Trophoblast cell (in vitro differentiated cells and primary cell): ENCODE data around the gene ARFGEF3.

Experiments used
- DNase-seq, 2 donors: peaks; one replicate each; pipeline ENCODE4 v3.0.0-alpha.2; 2016
- H2AFZ ChIP-seq: 2 replicates; pipeline ENCODE4 v1.6.1; 2013; ENCODE audit warnings: low read length, moderate library complexity, mild to moderate bottlenecking; ENCODE audit not compliant: insufficient read depth, poor library complexity
- H2AK5ac ChIP-seq: 2 replicates; pipeline ENCODE4 v1.6.1; 2013; ENCODE audit warnings: mild to moderate bottlenecking, low read length
- H2BK120ac ChIP-seq: 2 replicates; pipeline ENCODE4 v1.6.1; 2013; ENCODE audit warnings: low read length, mild to moderate bottlenecking, moderate library complexity; ENCODE audit not compliant: insufficient read depth, poor library complexity
- H2BK12ac ChIP-seq: 2 replicates; pipeline ENCODE4 v1.6.1; 2013; ENCODE audit warnings: mild to moderate bottlenecking, low read length, moderate library complexity
- H2BK5ac ChIP-seq: 2 replicates; pipeline ENCODE4 v1.6.1; 2013; ENCODE audit warnings: low read length, low read depth, moderate library complexity, mild to moderate bottlenecking; ENCODE audit not compliant: poor library complexity
- H3K14ac ChIP-seq: 2 replicates; pipeline ENCODE4 v1.6.1; 2013; ENCODE audit warnings: mild to moderate bottlenecking, low read length
- H3K18ac ChIP-seq: 2 replicates; pipeline ENCODE4 v1.6.1; 2013; ENCODE audit warnings: mild to moderate bottlenecking, low read length
- H3K23ac ChIP-seq: 2 replicates; pipeline ENCODE4 v1.6.1; 2013; ENCODE audit warnings: low read length
- H3K27ac ChIP-seq: 2 replicates; pipeline ENCODE4 v1.5.1; 2013; ENCODE audit warnings: low read depth, mild to moderate bottlenecking, inconsistent platforms, low read length, moderate library complexity
- H3K27me3 ChIP-seq: 2 replicates; pipeline ENCODE4 v1.6.1; 2013; ENCODE audit warnings: inconsistent platforms, mild to moderate bottlenecking, low read length, moderate library complexity; ENCODE audit not compliant: insufficient read depth
- H3K36me3 ChIP-seq, 2 experiments: 1 replicate in 1 of 2; 2 replicates in 1 of 2; pipeline ENCODE4 v1.6.1; 2013; ENCODE audit warnings: low read length in 2 of 2, mild to moderate bottlenecking in 2 of 2, moderate library complexity in 1 of 2; ENCODE audit not compliant: insufficient read depth in 2 of 2, control insufficient read depth in 1 of 2
- H3K4ac ChIP-seq: 2 replicates; pipeline ENCODE4 v1.6.1; 2013; ENCODE audit warnings: low read depth, mild to moderate bottlenecking, low read length, moderate library complexity
- H3K4me1 ChIP-seq, 2 experiments: 1 replicate in 1 of 2; 2 replicates in 1 of 2; pipeline ENCODE4 v1.6.1; 2013; ENCODE audit warnings: low read length in 2 of 2, mild to moderate bottlenecking in 2 of 2, moderate library complexity in 1 of 2; ENCODE audit not compliant: insufficient read depth in 2 of 2, control insufficient read depth in 1 of 2
- H3K4me2 ChIP-seq: 2 replicates; pipeline ENCODE4 v1.6.1; 2013; ENCODE audit warnings: inconsistent platforms, mild to moderate bottlenecking, low read length, moderate library complexity
- H3K4me3 ChIP-seq: 2 replicates; pipeline ENCODE4 v1.5.1; 2013; ENCODE audit warnings: mild to moderate bottlenecking, low read depth, low read length, inconsistent platforms
- H3K79me1 ChIP-seq: one replicate; pipeline ENCODE4 v1.6.1; 2013; ENCODE audit warnings: low read length
- H3K79me2 ChIP-seq: 2 replicates; pipeline ENCODE4 v1.6.1; 2013; ENCODE audit warnings: low read length, mild to moderate bottlenecking; ENCODE audit not compliant: control insufficient read depth, insufficient read depth, poor library complexity
- H3K9ac ChIP-seq: 2 replicates; pipeline ENCODE4 v1.6.1; 2013; ENCODE audit warnings: mild to moderate bottlenecking, low read length
- H3K9me3 ChIP-seq: 2 replicates; pipeline ENCODE4 v1.6.1; 2013; ENCODE audit warnings: low read depth, mild to moderate bottlenecking, control low read depth, inconsistent platforms, low read length; ENCODE audit not compliant: insufficient read depth
- H4K12ac ChIP-seq: 2 replicates; pipeline ENCODE4 v1.6.1; 2013; ENCODE audit warnings: low read depth, mild to moderate bottlenecking, low read length, moderate library complexity
- H4K8ac ChIP-seq: 2 replicates; pipeline ENCODE4 v1.6.1; 2013; ENCODE audit warnings: low read depth, mild to moderate bottlenecking, low read length, moderate library complexity
- H4K91ac ChIP-seq: one replicate; pipeline ENCODE4 v1.6.1; 2013; ENCODE audit warnings: low read depth, mild to moderate bottlenecking, low read length, moderate library complexity
- WGBS: extraction: QIAGEN DNeasy Blood & Tissue Kit; methylation state at CpG from one replicate; pipeline ENCODE4 v1.1.7; 2013; ENCODE audit warnings: missing lambda C conversion rate; ENCODE audit not compliant: insufficient read length, insufficient coverage; ENCODE audit errors: extremely low coverage; 5-methylcytosine and 5-hydroxymethylcytosine counted together

The ARFGEF3 gene

DNA sequence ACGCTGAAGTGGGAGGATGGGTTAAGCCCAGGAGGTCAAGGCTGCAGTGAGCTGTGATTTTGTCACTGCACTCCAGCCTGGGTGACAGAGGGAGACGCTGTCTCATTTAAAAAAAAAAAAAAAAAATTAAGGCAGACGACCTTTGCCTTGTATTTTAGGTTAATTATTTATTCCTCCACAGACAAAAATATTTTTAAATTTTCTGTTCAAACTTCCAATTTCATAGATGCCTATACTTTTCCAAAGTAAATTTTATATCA lies 209.6 kb downstream of the ARFGEF3 start:
- H3K27me3 ChIP-seq, result no peaks in the 10 kb centered on the region
- H3K4ac ChIP-seq, result no peak overlapping the region
- no peak overlapping the region for H3K4me3 ChIP-seq
- no peak overlapping the region for H4K8ac ChIP-seq
- no peak overlapping the region for H3K9ac ChIP-seq
- H3K4me1 ChIP-seq, result no peaks in the 10 kb centered on the region
- H4K12ac ChIP-seq, result no peak overlapping the region
- no peaks in the 10 kb centered on the region for H3K9me3 ChIP-seq
- no peak overlapping the region for H3K14ac ChIP-seq
- H3K4me2 ChIP-seq, result no peak overlapping the region
- no peak overlapping the region for H3K23ac ChIP-seq
- H4K91ac ChIP-seq, result no peak overlapping the region
- H2BK12ac ChIP-seq, result no peak overlapping the region
- no peak overlapping the region for H3K27ac ChIP-seq
- H2AFZ ChIP-seq, result no peak overlapping the region
- no peak overlapping the region for H3K18ac ChIP-seq
- H3K79me1 ChIP-seq, result no peaks in the 10 kb centered on the region
- no peak overlapping the region for H2AK5ac ChIP-seq
- no peak for DNase-seq
- H2BK5ac ChIP-seq, result no peak overlapping the region
- H2BK120ac ChIP-seq, result no peak overlapping the region
- no CpG with 5 or more reads among the region's 3 CpGs for WGBS
- no peaks in the 10 kb centered on the region for H3K79me2 ChIP-seq
- no peaks in the 10 kb centered on the region for H3K36me3 ChIP-seq

DNA sequence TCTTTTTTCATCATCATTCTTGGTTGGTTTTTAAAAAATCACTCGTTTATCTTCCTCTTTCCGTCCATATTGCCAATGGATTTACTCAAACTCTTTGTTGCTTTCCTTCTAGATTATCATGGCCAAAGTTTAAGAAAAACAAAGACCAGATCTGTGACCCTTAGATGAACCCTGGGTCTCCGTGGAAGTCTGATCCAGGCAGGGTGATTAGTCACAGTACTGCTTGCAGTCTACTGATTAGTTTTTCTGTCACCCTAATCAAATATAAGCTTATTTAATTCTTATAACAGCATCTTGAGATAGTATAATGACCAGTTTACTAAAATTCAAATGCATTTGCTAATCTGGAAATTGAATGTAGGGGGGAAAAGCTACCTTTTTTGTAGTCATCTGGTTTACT lies 210.0 kb downstream of the ARFGEF3 start:
- H3K4me1 ChIP-seq, result no peaks in the 10 kb centered on the region
- no peak overlapping the region for H4K12ac ChIP-seq
- H2AK5ac ChIP-seq, result no peak overlapping the region

DNA sequence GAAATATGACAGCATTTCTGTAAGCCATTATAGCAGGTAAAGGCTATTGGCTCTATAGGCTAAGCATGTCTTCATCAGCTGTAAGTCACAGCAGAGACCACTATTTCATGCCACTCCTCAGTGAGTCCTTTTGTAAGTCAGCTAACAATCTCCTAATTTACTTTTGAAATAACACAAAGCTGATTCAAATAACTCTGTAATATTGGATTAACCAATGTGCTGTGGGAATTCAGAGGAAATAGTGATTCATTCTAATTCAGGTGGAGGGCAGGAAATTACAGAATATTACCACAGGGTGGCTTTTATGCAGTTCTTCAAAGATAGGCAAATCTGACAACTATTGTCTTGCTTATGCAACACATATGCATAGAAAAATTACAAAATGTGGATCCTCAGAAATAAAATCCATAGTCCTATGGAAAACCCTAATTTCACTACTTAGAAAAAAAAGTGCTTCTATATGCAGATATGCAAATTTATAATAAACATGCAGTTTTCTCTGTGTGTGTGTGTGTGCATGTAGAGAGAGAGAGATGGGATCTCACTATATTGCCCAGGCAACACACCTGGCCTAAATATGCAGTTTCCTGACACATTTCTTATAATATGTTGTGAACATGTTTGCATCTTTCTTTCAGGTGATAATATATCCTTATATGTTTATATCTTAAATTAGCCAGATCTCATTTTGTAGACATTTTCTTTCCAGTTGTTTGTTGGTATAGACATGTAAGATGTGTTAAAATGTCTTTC lies 211.1 kb downstream of the ARFGEF3 start:
- Histone ChIP-seq H3K23ac (no peak overlapping the region), H2AK5ac (no peak overlapping the region), H4K91ac (no peak overlapping the region), H2BK5ac (no peak overlapping the region), H3K27ac (no peak overlapping the region), H3K36me3 (no peaks in the 10 kb centered on the region), H2BK120ac (no peak overlapping the region), H3K9me3 (no peaks in the 10 kb centered on the region), H3K9ac (no peak overlapping the region), H3K4me1 (no peaks in the 10 kb centered on the region), H3K79me1 (no peaks in the 10 kb centered on the region), H3K79me2 (no peaks in the 10 kb centered on the region), H3K14ac (no peak overlapping the region), H3K4ac (no peak overlapping the region), H3K4me2 (no peak overlapping the region), H4K12ac (no peak overlapping the region), H4K8ac (no peak overlapping the region), H2AFZ (no peak overlapping the region), H3K27me3 (no peaks in the 10 kb centered on the region), H3K4me3 (no peak overlapping the region), H2BK12ac (no peak overlapping the region), H3K18ac (no peak overlapping the region)
- DNase-seq, result no peak

More for the DNA sequence above, 210.0 kb downstream of the ARFGEF3 start:
- no peak overlapping the region for H4K91ac ChIP-seq
- no peak overlapping the region for H3K14ac ChIP-seq
- H3K27me3 ChIP-seq, result no peaks in the 10 kb centered on the region
- H3K4ac ChIP-seq, result no peak overlapping the region
- no peak overlapping the region for H3K23ac ChIP-seq
- no peak overlapping the region for H2BK120ac ChIP-seq
- H3K9ac ChIP-seq, result no peak overlapping the region
- no peaks in the 10 kb centered on the region for H3K36me3 ChIP-seq
- WGBS, result no CpG with 5 or more reads among the region's 3 CpGs
- no peak overlapping the region for H2BK5ac ChIP-seq
- H3K79me1 ChIP-seq, result no peaks in the 10 kb centered on the region
- H2BK12ac ChIP-seq, result no peak overlapping the region
- H3K4me3 ChIP-seq, result no peak overlapping the region
- no peak overlapping the region for H4K8ac ChIP-seq
- no peaks in the 10 kb centered on the region for H3K9me3 ChIP-seq
- H2AFZ ChIP-seq, result no peak overlapping the region
- H3K27ac ChIP-seq, result no peak overlapping the region
- H3K18ac ChIP-seq, result no peak overlapping the region
- H3K4me2 ChIP-seq, result no peak overlapping the region
- H3K79me2 ChIP-seq, result no peaks in the 10 kb centered on the region
- DNase-seq, result no peak

DNA sequence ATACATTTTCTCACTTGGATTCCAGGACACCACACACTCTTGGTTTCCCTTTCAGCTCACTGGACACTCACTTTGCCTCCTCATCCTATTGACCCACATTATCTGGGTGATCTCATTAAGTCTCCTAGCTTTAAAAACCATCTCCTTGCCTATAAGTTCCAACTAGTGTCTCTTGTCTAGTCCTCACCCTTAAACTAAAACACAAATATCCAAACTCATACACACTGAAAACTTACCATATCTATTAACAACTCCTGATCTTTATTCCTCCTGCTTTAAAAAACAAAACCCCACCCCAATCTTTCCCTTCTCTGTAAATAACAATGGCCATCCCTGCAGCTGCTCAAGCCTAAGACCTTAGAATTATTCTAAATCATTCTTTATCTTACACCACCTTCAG lies 212.5 kb downstream of the ARFGEF3 start:
- H3K27me3 ChIP-seq, result no peaks in the 10 kb centered on the region

More for the DNA sequence above, 212.5 kb downstream of the ARFGEF3 start:
- no peak overlapping the region for H3K23ac ChIP-seq
- no peak for DNase-seq
- no peaks in the 10 kb centered on the region for H3K4me1 ChIP-seq
- H3K4me2 ChIP-seq, result no peak overlapping the region
- no peak overlapping the region for H3K27ac ChIP-seq
- H4K91ac ChIP-seq, result no peak overlapping the region
- H3K18ac ChIP-seq, result no peak overlapping the region
- H3K14ac ChIP-seq, result no peak overlapping the region
- no peak overlapping the region for H2AK5ac ChIP-seq
- no peak overlapping the region for H3K4me3 ChIP-seq
- H3K36me3 ChIP-seq, result no peaks in the 10 kb centered on the region
- H2BK12ac ChIP-seq, result no peak overlapping the region
- H3K79me2 ChIP-seq, result no peaks in the 10 kb centered on the region
- H3K9me3 ChIP-seq, result no peaks in the 10 kb centered on the region
- H2BK120ac ChIP-seq, result no peak overlapping the region
- H3K4ac ChIP-seq, result no peak overlapping the region
- no peaks in the 10 kb centered on the region for H3K79me1 ChIP-seq
- H4K12ac ChIP-seq, result no peak overlapping the region
- H2AFZ ChIP-seq, result no peak overlapping the region
- no peak overlapping the region for H4K8ac ChIP-seq
- no peak overlapping the region for H2BK5ac ChIP-seq
- no peak overlapping the region for H3K9ac ChIP-seq
